MCF 10A (cell line): Measurements from ENCODE around the gene JAK2. TPM values are rescaled to one million over a fixed set of nuclear protein-coding genes. Genes with fewer than 3 reads are reported as not detected.
"Not testable (repeated sequence)": the region's sequence is repeated elsewhere in the genome, so short reads cannot be mapped to it uniquely, and the experiment has no call there.

Experiments used
- BruUV-seq: library from RNA; stranded (reverse); fragments of 400-500 nt; replicated peaks from 2 replicates; lab custom pipeline; 2021; lab: Mats Ljungman, UMichigan
- CTCF ChIA-PET: fragments of 300-600 bp; sonication (Branson Sonifier 250); formaldehyde crosslinking; extraction: SDS; loops from one replicate; lab custom pipeline; 2021; ENCODE audit warnings: antibody characterized with exemption, inconsistent platforms; lab: Yijun Ruan, JAX
- POLR2A ChIA-PET: fragments of 300-600, 350-650 bp; sonication (Branson Sonifier 250); formaldehyde crosslinking; extraction: SDS; loops from one replicate; lab custom pipeline; 2020; ENCODE audit warnings: antibody characterized with exemption, inconsistent platforms; lab: Yijun Ruan, JAX
- DNase-seq: peaks from one replicate; pipeline ENCODE4 v3.0.0-alpha.2; 2018; ENCODE audit not compliant: unreplicated experiment
- H3K27ac Mint-ChIP-seq: one replicate; pipeline ENCODE4 v1.8.0; 2022; ENCODE audit warnings: mild to moderate bottlenecking, low read depth, mixed read lengths; ENCODE audit not compliant: unreplicated experiment
- H3K27me3 Mint-ChIP-seq: one replicate; pipeline ENCODE4 v1.8.0; 2022; ENCODE audit warnings: mixed read lengths; ENCODE audit not compliant: insufficient read depth, unreplicated experiment
- H3K36me3 Mint-ChIP-seq: one replicate; pipeline ENCODE4 v1.8.0; 2022; ENCODE audit warnings: mild to moderate bottlenecking, moderate library complexity, mixed read lengths; ENCODE audit not compliant: insufficient read depth, unreplicated experiment
- H3K4me1 Mint-ChIP-seq: one replicate; pipeline ENCODE4 v1.8.0; 2022; ENCODE audit warnings: mixed read lengths; ENCODE audit not compliant: insufficient read depth, unreplicated experiment
- H3K4me3 Mint-ChIP-seq: one replicate; pipeline ENCODE4 v1.8.0; 2022; ENCODE audit warnings: mild to moderate bottlenecking, moderate library complexity, mixed read lengths; ENCODE audit not compliant: unreplicated experiment
- H3K9me3 Mint-ChIP-seq: one replicate; pipeline ENCODE4 v1.8.0; 2022; ENCODE audit warnings: mixed read lengths; ENCODE audit not compliant: unreplicated experiment
- CTCF ChIP-seq: fragments of 200-600 bp; IDR thresholded peaks from one replicate; pipeline ENCODE4 v1.8.0; 2022; ENCODE audit warnings: antibody characterized with exemption, mild to moderate bottlenecking; ENCODE audit not compliant: unreplicated experiment
- intact Hi-C: fragments of 100-400 bp; cut with micrococcal nuclease; formaldehyde crosslinking; loops from 2 replicates; pipeline ENCODE4 v1.14.1; 2022
- total RNA-seq: library from RNA; stranded (reverse); gene quantifications from 2 replicates; pipeline ENCODE4 v1.2.3, GENCODE V29; 2022

JAK2 gene
- total RNA-seq, 1 experiment from 2014 or later: 4.3 TPM

GRCh38 chr9:4938496-4938895 is 46.6 kb upstream of the JAK2 start:
- Mint-ChIP-seq H3K36me3 (no peaks in the 10 kb centered on the region), H3K4me3 (no peak overlapping the region), H3K4me1 (no peaks in the 10 kb centered on the region), H3K27me3 (no peaks in the 10 kb centered on the region), H3K27ac (no peak overlapping the region), H3K9me3 (no peaks in the 10 kb centered on the region)
- TF ChIP-seq CTCF: no peak
- intact Hi-C loops: no loop called here
- POLR2A ChIA-PET: no interaction called here
- no peak for DNase-seq
- CTCF ChIA-PET: interaction anchor here (0.5 to 2.3 kb wide), 2 partner anchors 14 to 667 kb away, joined by 6 to 14 read pairs; no protein-coding TSS in a partner anchor
- BruUV-seq: no TSS peak

DNA sequence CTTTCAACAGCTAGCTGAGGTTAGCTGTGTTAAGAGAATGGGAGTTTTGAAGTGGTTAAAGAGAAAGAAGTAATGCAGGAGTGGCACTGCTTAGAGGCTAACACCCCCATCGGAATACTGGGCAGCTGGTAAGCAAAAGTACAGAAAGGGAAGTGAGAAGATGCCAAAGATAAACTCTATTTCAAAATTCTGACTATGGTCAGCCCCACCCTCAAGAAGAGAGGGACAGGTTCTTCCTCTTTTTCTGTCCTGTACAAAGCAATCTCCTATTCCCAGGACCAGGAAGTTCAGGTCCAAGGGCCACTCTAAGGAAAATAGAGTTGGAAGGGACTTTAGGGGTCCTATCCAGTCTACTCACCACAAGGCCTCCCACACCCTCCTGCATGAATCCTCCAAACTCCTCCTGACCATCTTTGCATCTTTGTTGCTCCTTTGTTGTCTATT is 45.9 kb upstream of the JAK2 start:
- H3K36me3 Mint-ChIP-seq: no peaks in the 10 kb centered on the region
- H3K4me1 Mint-ChIP-seq: no peaks in the 10 kb centered on the region
- no peak for DNase-seq
- no peak for TF ChIP-seq CTCF
- intact Hi-C loops: no loop called here
- no TSS peak for BruUV-seq
- ChIA-PET CTCF (interaction anchor here (2.3 kb wide), 1 partner anchor 15 kb away, joined by 14 read pairs; no protein-coding TSS in a partner anchor), POLR2A (interaction anchor here (0.6 kb wide), 1 partner anchor 625 kb away, joined by 3 read pairs; no protein-coding TSS in a partner anchor)
- H3K27me3 Mint-ChIP-seq: no peaks in the 10 kb centered on the region
- no peak overlapping the region for H3K27ac Mint-ChIP-seq
- no peak overlapping the region for H3K4me3 Mint-ChIP-seq
- no peaks in the 10 kb centered on the region for H3K9me3 Mint-ChIP-seq

- H3K4me1 Mint-ChIP-seq, H3K27ac Mint-ChIP-seq, H3K4me3 Mint-ChIP-seq, H3K9me3 Mint-ChIP-seq, H3K36me3 Mint-ChIP-seq, intact Hi-C loops, BruUV-seq, H3K27me3 Mint-ChIP-seq: not testable (repeated sequence)
- CTCF ChIA-PET: interaction anchor here (0.6 to 1.2 kb wide), 3 partner anchors 17 to 182 kb away, joined by 3 read pairs; no protein-coding TSS in a partner anchor
- peak; percentile 23 for DNase-seq
- POLR2A ChIA-PET: interaction anchor here (0.6 kb wide), 1 partner anchor 1195 kb away, joined by 3 read pairs; no protein-coding TSS in a partner anchor
Observed at GRCh38 chr9:4942042-4942691, 42.9 kb upstream of the JAK2 start.

GRCh38 chr9:4943346-4943745 is 41.7 kb upstream of the JAK2 start:
- ChIA-PET CTCF (interaction anchor here (0.6 kb wide), 1 partner anchor 42 kb away, joined by 3 read pairs; no protein-coding TSS in a partner anchor), POLR2A (no interaction called here)
- H3K27ac Mint-ChIP-seq: no peak overlapping the region
- no peak overlapping the region for H3K4me3 Mint-ChIP-seq
- no peaks in the 10 kb centered on the region for H3K9me3 Mint-ChIP-seq
- peaks cover 8% of the 10 kb centered on the region for H3K4me1 Mint-ChIP-seq
- no peaks in the 10 kb centered on the region for H3K36me3 Mint-ChIP-seq
- intact Hi-C loops: no loop called here
- DNase-seq: no peak
- BruUV-seq: no TSS peak
- TF ChIP-seq CTCF: no peak
- H3K27me3 Mint-ChIP-seq: no peaks in the 10 kb centered on the region

DNA sequence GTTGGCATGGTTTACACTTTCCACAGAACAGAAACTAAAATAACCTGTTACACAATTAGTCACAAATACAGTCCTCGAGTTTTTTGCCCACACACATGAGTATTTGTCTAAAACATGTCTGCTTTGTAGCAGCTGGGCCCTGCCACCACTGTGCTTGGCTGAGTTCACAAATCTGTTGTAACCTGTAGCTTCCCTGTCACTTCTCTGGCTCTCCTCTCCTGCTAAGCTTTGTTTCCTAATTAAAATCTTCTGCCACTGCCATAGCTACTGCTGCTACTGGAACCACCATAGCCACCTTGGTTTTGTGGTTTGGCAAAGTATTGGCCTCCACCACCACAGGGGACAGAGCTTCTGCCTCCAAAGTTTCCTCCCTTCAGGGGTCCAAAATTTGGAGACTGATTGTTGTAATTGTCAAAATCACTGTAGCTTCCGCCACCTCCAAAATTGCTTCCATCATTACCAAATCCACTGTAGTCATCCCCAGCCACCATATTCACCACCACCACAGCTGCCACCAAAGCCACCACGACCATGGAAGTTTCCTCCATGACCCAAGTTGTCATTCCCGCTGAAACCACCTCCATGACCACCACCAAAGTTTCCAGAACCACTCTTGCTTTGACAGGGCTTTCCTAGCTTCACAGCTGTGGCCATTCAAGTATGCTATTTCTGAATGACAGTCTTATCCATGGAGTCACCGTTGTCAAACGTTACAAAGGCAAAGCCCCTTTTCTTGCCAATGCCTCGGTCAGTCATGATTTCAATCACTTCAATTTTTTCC is 40.5 kb upstream of the JAK2 start:
- H3K27ac Mint-ChIP-seq, DNase-seq, H3K4me3 Mint-ChIP-seq, intact Hi-C loops, H3K9me3 Mint-ChIP-seq, BruUV-seq, CTCF ChIA-PET, H3K36me3 Mint-ChIP-seq, H3K27me3 Mint-ChIP-seq, H3K4me1 Mint-ChIP-seq: not testable (repeated sequence)
- POLR2A ChIA-PET: interaction anchor here (1.1 to 1.2 kb wide), 2 partner anchors 14 to 42 kb away, joined by 4 read pairs; no protein-coding TSS in a partner anchor
